SK-N-SH (cell line): ENCODE measurements around the gene NUAK2. TPM values are rescaled to one million over a fixed set of nuclear protein-coding genes. Genes with fewer than 3 reads are reported as not detected.
"Not testable (repeated sequence)": the region's sequence is repeated elsewhere in the genome, so short reads cannot be mapped to it uniquely, and the experiment has no call there.

Experiments used
- CTCF ChIA-PET: fragments of 300-600, 350-600 bp; formaldehyde crosslinking; extraction: SDS; loops from one replicate; lab custom pipeline; 2021; lab: Yijun Ruan, JAX
- POLR2A ChIA-PET: fragments of 350-600 bp; sonication (Branson Sonifier 250); formaldehyde crosslinking; extraction: SDS; loops from one replicate; lab custom pipeline; 2020; ENCODE audit warnings: antibody characterized with exemption, inconsistent platforms; lab: Yijun Ruan, JAX
- DNase-seq: peaks from one replicate; pipeline ENCODE4 v3.0.0; 2012
- H2AFZ ChIP-seq: fragments of 200-600 bp; sonication (generic); 2 replicates; pipeline ENCODE4 v1.8.1; 2016; ENCODE audit warnings: antibody characterized with exemption, mild to moderate bottlenecking, low read depth
- H3F3A ChIP-seq: fragments of 200-600 bp; sonication (generic); replicated peaks from 2 replicates; pipeline ENCODE3; 2016; ENCODE audit warnings: antibody characterized with exemption, mild to moderate bottlenecking; ENCODE audit not compliant: insufficient read depth
- H3K27ac ChIP-seq, 2 experiments: fragments of 200-500 bp in 1 of 2; fragments of 200-600 bp in 1 of 2; sonication (Bioruptor generic) in 1 of 2; sonication (generic), shearing (Covaris generic) in 1 of 2; 2 replicates each; pipeline versions ENCODE4 v1.5.1 to v1.6.1; 2014 to 2016; ENCODE audit warnings: low read depth in 2 of 2, inconsistent platforms in 1 of 2, low read length in 1 of 2, mild to moderate bottlenecking in 1 of 2, mixed read lengths in 1 of 2
- H3K27me3 ChIP-seq: fragments of 200-600 bp; sonication (generic), shearing (Covaris generic); 2 replicates; pipeline ENCODE4 v1.6.1; 2016; ENCODE audit warnings: mixed run types; ENCODE audit not compliant: insufficient read depth
- H3K36me3 ChIP-seq, 2 experiments: fragments of 200-500 bp in 1 of 2; fragments of 200-600 bp in 1 of 2; sonication (Bioruptor generic) in 1 of 2; sonication (generic) in 1 of 2; replicated peaks in 1 of 2; 2 replicates each; pipeline versions ENCODE3 to v1.5.1; 2014 to 2016; ENCODE audit warnings: low read length in 1 of 2, mild to moderate bottlenecking in 1 of 2; ENCODE audit not compliant: insufficient read depth in 2 of 2, control insufficient read depth in 1 of 2
- H3K4me1 ChIP-seq, 2 experiments: fragments of 200-500 bp in 1 of 2; fragments of 200-600 bp in 1 of 2; sonication (Bioruptor generic) in 1 of 2; sonication (generic), shearing (Covaris generic) in 1 of 2; 2 replicates each; pipeline versions ENCODE4 v1.5.1 to v1.6.1; 2014 to 2016; ENCODE audit warnings: low read depth in 1 of 2, low read length in 1 of 2, mixed run types in 1 of 2; ENCODE audit not compliant: insufficient read depth in 2 of 2, control insufficient read depth in 1 of 2
- H3K4me2 ChIP-seq: fragments of 200-600 bp; sonication (generic), shearing (Covaris generic); 2 replicates; pipeline ENCODE4 v1.6.1; 2017; ENCODE audit warnings: mixed run types
- H3K4me3 ChIP-seq, 2 experiments: fragments of 200-500 bp in 1 of 2; fragments of 200-600 bp in 1 of 2; sonication (Bioruptor generic) in 1 of 2; sonication (generic), shearing (Covaris generic) in 1 of 2; 2 replicates each; pipeline versions ENCODE4 v1.5.1 to v1.8.1; 2014 to 2016; ENCODE audit warnings: low read depth in 2 of 2, inconsistent platforms in 1 of 2, low read length in 1 of 2, mild to moderate bottlenecking in 1 of 2, mixed read lengths in 1 of 2, moderate library complexity in 1 of 2
- H3K79me2 ChIP-seq: fragments of 200-600 bp; sonication (generic); 2 replicates; pipeline ENCODE4 v1.8.1; 2017; ENCODE audit warnings: mild to moderate bottlenecking; ENCODE audit not compliant: insufficient read depth
- H3K9ac ChIP-seq: fragments of 200-600 bp; sonication (generic); 2 replicates; pipeline ENCODE4 v1.6.1; 2017; ENCODE audit warnings: mixed run types
- H3K9me2 ChIP-seq: fragments of 200-600 bp; sonication (generic); 2 replicates; pipeline ENCODE4 v1.6.1; 2017; ENCODE audit warnings: mixed run types
- H3K9me3 ChIP-seq: fragments of 200-600 bp; sonication (generic); 2 replicates; pipeline ENCODE4 v1.6.1; 2017; ENCODE audit warnings: mixed run types, mild to moderate bottlenecking, moderate library complexity
- H4K20me1 ChIP-seq: fragments of 200-600 bp; sonication (generic); 2 replicates; pipeline ENCODE4 v1.6.1; 2017; ENCODE audit warnings: mild to moderate bottlenecking, mixed run types; ENCODE audit not compliant: insufficient read depth
- EZH2phosphoT487 ChIP-seq: fragments of 200-600 bp; sonication (generic); IDR thresholded peaks from 2 replicates; pipeline ENCODE4 v1.6.1; 2017; ENCODE audit warnings: low read depth, mixed run types, mild to moderate bottlenecking, antibody characterized with exemption, moderate library complexity, borderline replicate concordance
- GATA2 ChIP-seq: sonication (generic); formaldehyde crosslinking; IDR thresholded peaks from 2 replicates; pipeline ENCODE4 v1.5.0; 2020; ENCODE audit warnings: mild to moderate bottlenecking, missing genetic modification reagents
- JUND ChIP-seq: IDR thresholded peaks from 2 replicates; pipeline ENCODE4 v1.4.0; 2012
- RCOR1 ChIP-seq: fragments of 150-350 bp; IDR thresholded peaks from 2 replicates; pipeline ENCODE4 v1.6.1; 2017; ENCODE audit warnings: antibody characterized with exemption, low read length
- RXRA ChIP-seq: IDR thresholded peaks from 2 replicates; pipeline ENCODE4 v1.4.0; 2012; ENCODE audit warnings: low read depth, mild to moderate bottlenecking, borderline replicate concordance
- TAF1 ChIP-seq: IDR thresholded peaks from 2 replicates; pipeline ENCODE4 v1.6.1; 2012; ENCODE audit warnings: low read depth, mild to moderate bottlenecking, low read length, moderate library complexity, borderline replicate concordance
- WGBS: methylation state at CpG from one replicate; pipeline ENCODE4 v1.1.6; 2017; ENCODE audit warnings: low lambda C conversion rate; 5-methylcytosine and 5-hydroxymethylcytosine counted together
- polyA plus RNA-seq, 3 experiments: library from polyadenylated mRNA; depleted of rRNA; stranded (reverse); fragments of >200 nt; gene quantifications; 2 replicates each; pipeline ENCODE4 v1.2.3, GENCODE V29; 2012
- TF ChIP-seq, protein P1 (sequence below): fragments of 200-600 bp; sonication (generic); IDR thresholded peaks from 2 replicates; pipeline ENCODE4 v1.6.1; 2017; ENCODE audit warnings: antibody characterized with exemption, mild to moderate bottlenecking, moderate library complexity
- TF ChIP-seq, protein P2 (sequence below): IDR thresholded peaks from 2 replicates; pipeline ENCODE4 v1.4.0; 2012; ENCODE audit warnings: low read depth, borderline replicate concordance

The NUAK2 gene
- polyA plus RNA-seq, 1 of the 3 experiments (the other 2 are of a cell fraction): 11.1 TPM

- H3K9ac ChIP-seq, H3K9me2 ChIP-seq, H3K79me2 ChIP-seq, H3K4me2 ChIP-seq, H3K27ac ChIP-seq, H3F3A ChIP-seq, H3K9me3 ChIP-seq, H3K4me3 ChIP-seq, H4K20me1 ChIP-seq, POLR2A ChIA-PET, DNase-seq, H2AFZ ChIP-seq, H3K27me3 ChIP-seq, H3K36me3 ChIP-seq: not testable (repeated sequence)
- H3K4me1 ChIP-seq: peaks cover 8 to 19% of the 10 kb centered on the region in 2 experiments; a peak in 3 of 4 replicates
- WGBS: 96% methylated on average over 10 of the region's 10 CpGs
- CTCF ChIA-PET: interaction anchor here (1.4 to 38.3 kb wide), 4 partner anchors 8 to 34 kb away, joined by 4 to 1368 read pairs (median 46); partner anchors contain the start of gene NUAK2
Observed at GRCh38 chr1:205280666-205281395, 40.7 kb downstream of the NUAK2 start.

DNA sequence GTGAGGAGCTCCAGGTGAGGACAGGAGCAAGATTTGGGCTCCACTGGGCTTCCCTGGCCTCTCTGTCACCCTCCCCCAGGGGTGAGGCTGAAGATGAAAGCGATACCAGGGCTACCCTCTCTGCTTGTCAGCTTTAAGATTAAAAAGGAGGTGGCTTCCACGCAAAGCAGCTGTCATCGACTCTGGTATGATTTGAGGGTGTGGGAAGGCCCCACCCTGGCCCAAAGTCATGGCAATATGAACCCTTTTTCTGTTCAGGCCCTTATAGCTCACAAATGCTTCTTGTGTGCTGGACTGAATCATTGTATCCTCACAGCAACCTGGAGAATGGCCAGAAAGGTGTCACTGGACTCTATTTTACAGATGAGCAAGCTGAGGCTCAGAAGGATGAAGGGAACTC lies 41.6 kb downstream of the NUAK2 start:
- no peaks in the 10 kb centered on the region for H3K36me3 ChIP-seq
- no peaks in the 10 kb centered on the region for H3K9me3 ChIP-seq
- peaks cover 7 to 10% of the 10 kb centered on the region in 2 experiments; a peak in 3 of 4 replicates for H3K4me1 ChIP-seq
- CTCF ChIA-PET: interaction anchor here (0.7 to 38.3 kb wide), 4 partner anchors 20 to 74 kb away, joined by 3 to 1368 read pairs (median 4); partner anchors contain the start of gene NUAK2
- no peaks in the 10 kb centered on the region for H3K9me2 ChIP-seq
- TF ChIP-seq RCOR1 (no peak), EZH2phosphoT487 (no peak), JUND (no peak), GATA2 (no peak), TAF1 (no peak), RXRA (no peak)
- TF ChIP-seq, protein P1, sequence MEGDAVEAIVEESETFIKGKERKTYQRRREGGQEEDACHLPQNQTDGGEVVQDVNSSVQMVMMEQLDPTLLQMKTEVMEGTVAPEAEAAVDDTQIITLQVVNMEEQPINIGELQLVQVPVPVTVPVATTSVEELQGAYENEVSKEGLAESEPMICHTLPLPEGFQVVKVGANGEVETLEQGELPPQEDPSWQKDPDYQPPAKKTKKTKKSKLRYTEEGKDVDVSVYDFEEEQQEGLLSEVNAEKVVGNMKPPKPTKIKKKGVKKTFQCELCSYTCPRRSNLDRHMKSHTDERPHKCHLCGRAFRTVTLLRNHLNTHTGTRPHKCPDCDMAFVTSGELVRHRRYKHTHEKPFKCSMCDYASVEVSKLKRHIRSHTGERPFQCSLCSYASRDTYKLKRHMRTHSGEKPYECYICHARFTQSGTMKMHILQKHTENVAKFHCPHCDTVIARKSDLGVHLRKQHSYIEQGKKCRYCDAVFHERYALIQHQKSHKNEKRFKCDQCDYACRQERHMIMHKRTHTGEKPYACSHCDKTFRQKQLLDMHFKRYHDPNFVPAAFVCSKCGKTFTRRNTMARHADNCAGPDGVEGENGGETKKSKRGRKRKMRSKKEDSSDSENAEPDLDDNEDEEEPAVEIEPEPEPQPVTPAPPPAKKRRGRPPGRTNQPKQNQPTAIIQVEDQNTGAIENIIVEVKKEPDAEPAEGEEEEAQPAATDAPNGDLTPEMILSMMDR: no peak
- TF ChIP-seq, protein P2, sequence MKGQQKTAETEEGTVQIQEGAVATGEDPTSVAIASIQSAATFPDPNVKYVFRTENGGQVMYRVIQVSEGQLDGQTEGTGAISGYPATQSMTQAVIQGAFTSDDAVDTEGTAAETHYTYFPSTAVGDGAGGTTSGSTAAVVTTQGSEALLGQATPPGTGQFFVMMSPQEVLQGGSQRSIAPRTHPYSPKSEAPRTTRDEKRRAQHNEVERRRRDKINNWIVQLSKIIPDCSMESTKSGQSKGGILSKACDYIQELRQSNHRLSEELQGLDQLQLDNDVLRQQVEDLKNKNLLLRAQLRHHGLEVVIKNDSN: no peak
- H3K9ac ChIP-seq: no peak overlapping the region
- POLR2A ChIA-PET: no interaction called here
- no peaks in the 10 kb centered on the region for H3K79me2 ChIP-seq
- 96% methylated on average over 3 of the region's 3 CpGs for WGBS
- H3K4me3 ChIP-seq: no peak overlapping the region
- peaks cover 1% of the 10 kb centered on the region for H3F3A ChIP-seq
- no peak overlapping the region for H3K4me2 ChIP-seq
- no peak overlapping the region for H3K27ac ChIP-seq
- no peaks in the 10 kb centered on the region for H4K20me1 ChIP-seq
- no peak for DNase-seq
- no peaks in the 10 kb centered on the region for H3K27me3 ChIP-seq
- H2AFZ ChIP-seq: no peak overlapping the region
